MM.1S (cell line): ENCODE measurements around the gene ANO10.

Source experiments
- DNase-seq: peaks from one replicate; pipeline ENCODE4 v3.0.0-alpha.2; 2015
- H2AFZ ChIP-seq: fragments of 300-600 bp; sonication (generic); 2 replicates; pipeline ENCODE4 v1.6.0; 2016; ENCODE audit warnings: antibody characterized with exemption, low read length
- H3F3A ChIP-seq: fragments of 300-600 bp; sonication (generic); 2 replicates; pipeline ENCODE4 v1.6.1; 2016; ENCODE audit warnings: mild to moderate bottlenecking, antibody characterized with exemption, low read length, moderate library complexity, mixed read lengths; ENCODE audit not compliant: insufficient read depth
- H3K27ac ChIP-seq: fragments of 300-600 bp; sonication (generic); 2 replicates; pipeline ENCODE4 v1.5.1; 2016; ENCODE audit warnings: mild to moderate bottlenecking, low read length
- H3K27me3 ChIP-seq: fragments of 300-600 bp; sonication (generic); replicated peaks from 2 replicates; pipeline ENCODE4 v1.6.0; 2016; ENCODE audit warnings: low read length; ENCODE audit not compliant: insufficient read depth
- H3K36me3 ChIP-seq: fragments of 300-600 bp; sonication (generic); replicated peaks from 2 replicates; pipeline ENCODE4 v1.6.1; 2016; ENCODE audit warnings: mild to moderate bottlenecking, low read length, mixed read lengths; ENCODE audit not compliant: insufficient read depth
- H3K4me1 ChIP-seq: fragments of 300-600 bp; sonication (generic); 2 replicates; pipeline ENCODE4 v1.6.1; 2016; ENCODE audit warnings: low read length, mixed read lengths
- H3K4me2 ChIP-seq: fragments of 300-600 bp; sonication (generic); 2 replicates; pipeline ENCODE4 v1.6.0; 2016; ENCODE audit warnings: low read depth, low read length
- H3K4me3 ChIP-seq: fragments of 300-600 bp; sonication (generic); 2 replicates; pipeline ENCODE4 v1.5.1; 2016; ENCODE audit warnings: low read length, mixed read lengths
- H3K79me2 ChIP-seq: fragments of 300-600 bp; sonication (generic); 2 replicates; pipeline ENCODE4 v1.6.1; 2016; ENCODE audit warnings: mixed run types, low read length, mixed read lengths
- H3K9ac ChIP-seq: fragments of 300-600 bp; sonication (generic); 2 replicates; pipeline ENCODE4 v1.6.1; 2016; ENCODE audit warnings: low read length, mixed read lengths
- H3K9me2 ChIP-seq: fragments of 300-600 bp; sonication (generic); replicated peaks from 2 replicates; pipeline ENCODE4 v1.6.1; 2016; ENCODE audit warnings: mild to moderate bottlenecking, low read length, mixed read lengths; ENCODE audit not compliant: insufficient read depth
- H3K9me3 ChIP-seq: fragments of 300-600 bp; sonication (generic); replicated peaks from 2 replicates; pipeline ENCODE4 v1.6.1; 2016; ENCODE audit warnings: mild to moderate bottlenecking, low read length, mixed read lengths; ENCODE audit not compliant: insufficient read depth
- H4K20me1 ChIP-seq: fragments of 300-600 bp; sonication (generic); 2 replicates; pipeline ENCODE4 v1.6.1; 2016; ENCODE audit warnings: mild to moderate bottlenecking, low read length, moderate library complexity, mixed read lengths; ENCODE audit not compliant: insufficient read depth
- EZH2 ChIP-seq: fragments of 300-600 bp; sonication (generic); optimal IDR thresholded peaks from 2 replicates; pipeline ENCODE3; 2017; ENCODE audit warnings: low read depth, mild to moderate bottlenecking, antibody characterized with exemption, low read length, mixed read lengths
- EZH2phosphoT487 ChIP-seq: fragments of 300-600 bp; sonication (generic); IDR thresholded peaks from 2 replicates; pipeline ENCODE4 v1.6.1; 2018; ENCODE audit warnings: antibody characterized with exemption, low read length
- TF ChIP-seq, protein P1 (sequence below): fragments of 300-600 bp; sonication (generic); IDR thresholded peaks from 2 replicates; pipeline ENCODE4 v1.5.1; 2016; ENCODE audit warnings: antibody characterized with exemption, low read length, mixed read lengths

ANO10 gene

GRCh38 chr3:43436507-43437140 lies 185.2 kb downstream of the ANO10 start:
- Histone ChIP-seq H2AFZ (no peak overlapping the region), H4K20me1 (no peaks in the 10 kb centered on the region), H3K4me1 (no peaks in the 10 kb centered on the region), H3K27ac (no peak overlapping the region), H3F3A (no peaks in the 10 kb centered on the region), H3K9me3 (no peaks in the 10 kb centered on the region), H3K9ac (no peak overlapping the region), H3K27me3 (no peaks in the 10 kb centered on the region), H3K4me2 (no peak overlapping the region), H3K36me3 (no peaks in the 10 kb centered on the region), H3K79me2 (no peaks in the 10 kb centered on the region), H3K9me2 (no peaks in the 10 kb centered on the region), H3K4me3 (no peak overlapping the region)
- no peak for TF ChIP-seq EZH2phosphoT487
- TF ChIP-seq, protein P1, sequence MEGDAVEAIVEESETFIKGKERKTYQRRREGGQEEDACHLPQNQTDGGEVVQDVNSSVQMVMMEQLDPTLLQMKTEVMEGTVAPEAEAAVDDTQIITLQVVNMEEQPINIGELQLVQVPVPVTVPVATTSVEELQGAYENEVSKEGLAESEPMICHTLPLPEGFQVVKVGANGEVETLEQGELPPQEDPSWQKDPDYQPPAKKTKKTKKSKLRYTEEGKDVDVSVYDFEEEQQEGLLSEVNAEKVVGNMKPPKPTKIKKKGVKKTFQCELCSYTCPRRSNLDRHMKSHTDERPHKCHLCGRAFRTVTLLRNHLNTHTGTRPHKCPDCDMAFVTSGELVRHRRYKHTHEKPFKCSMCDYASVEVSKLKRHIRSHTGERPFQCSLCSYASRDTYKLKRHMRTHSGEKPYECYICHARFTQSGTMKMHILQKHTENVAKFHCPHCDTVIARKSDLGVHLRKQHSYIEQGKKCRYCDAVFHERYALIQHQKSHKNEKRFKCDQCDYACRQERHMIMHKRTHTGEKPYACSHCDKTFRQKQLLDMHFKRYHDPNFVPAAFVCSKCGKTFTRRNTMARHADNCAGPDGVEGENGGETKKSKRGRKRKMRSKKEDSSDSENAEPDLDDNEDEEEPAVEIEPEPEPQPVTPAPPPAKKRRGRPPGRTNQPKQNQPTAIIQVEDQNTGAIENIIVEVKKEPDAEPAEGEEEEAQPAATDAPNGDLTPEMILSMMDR, result no peak
- no peak for TF ChIP-seq EZH2
- DNase-seq, result no peak

- Histone ChIP-seq H3K27me3 (no peaks in the 10 kb centered on the region), H2AFZ (no peak overlapping the region), H3K79me2 (no peaks in the 10 kb centered on the region), H3K4me1 (no peaks in the 10 kb centered on the region), H3K9me2 (no peaks in the 10 kb centered on the region), H4K20me1 (no peaks in the 10 kb centered on the region), H3K4me2 (no peak overlapping the region), H3K9me3 (no peaks in the 10 kb centered on the region), H3K9ac (no peak overlapping the region), H3F3A (no peaks in the 10 kb centered on the region), H3K36me3 (no peaks in the 10 kb centered on the region), H3K27ac (no peak overlapping the region), H3K4me3 (no peak overlapping the region)
- TF ChIP-seq EZH2 (no peak), EZH2phosphoT487 (no peak)
- TF ChIP-seq, protein P1, result no peak
- no peak for DNase-seq
Measured at GRCh38 chr3:43435706-43436105, 186.1 kb downstream of the ANO10 start.

GRCh38 chr3:43434431-43434830 lies 187.4 kb downstream of the ANO10 start:
- no peak overlapping the region for H3K4me3 ChIP-seq
- H3K9me2 ChIP-seq, result no peaks in the 10 kb centered on the region
- no peaks in the 10 kb centered on the region for H3F3A ChIP-seq
- no peak for DNase-seq
- no peaks in the 10 kb centered on the region for H3K4me1 ChIP-seq
- no peaks in the 10 kb centered on the region for H4K20me1 ChIP-seq
- H3K36me3 ChIP-seq, result no peaks in the 10 kb centered on the region
- no peak overlapping the region for H3K9ac ChIP-seq
- H3K4me2 ChIP-seq, result no peak overlapping the region
- no peaks in the 10 kb centered on the region for H3K27me3 ChIP-seq
- H3K79me2 ChIP-seq, result no peaks in the 10 kb centered on the region
- no peak overlapping the region for H3K27ac ChIP-seq
- no peak overlapping the region for H2AFZ ChIP-seq
- TF ChIP-seq EZH2phosphoT487 (no peak), EZH2 (no peak)
- TF ChIP-seq, protein P1, result no peak
- H3K9me3 ChIP-seq, result no peaks in the 10 kb centered on the region
